GM12874 (cell line): ENCODE results near the gene SHISAL2A.

Experiments
- TF ChIP-seq, protein P1 (sequence below): IDR thresholded peaks from 2 replicates; pipeline ENCODE4 v1.5.1; 2011; ENCODE audit warnings: low read depth, mild to moderate bottlenecking, control low read depth, low read length, moderate library complexity; ENCODE audit not compliant: insufficient read depth

SHISAL2A gene

GRCh38 chr1:52602856-52603600, 29.9 kb upstream of the SHISAL2A start:
- TF ChIP-seq, protein P1, sequence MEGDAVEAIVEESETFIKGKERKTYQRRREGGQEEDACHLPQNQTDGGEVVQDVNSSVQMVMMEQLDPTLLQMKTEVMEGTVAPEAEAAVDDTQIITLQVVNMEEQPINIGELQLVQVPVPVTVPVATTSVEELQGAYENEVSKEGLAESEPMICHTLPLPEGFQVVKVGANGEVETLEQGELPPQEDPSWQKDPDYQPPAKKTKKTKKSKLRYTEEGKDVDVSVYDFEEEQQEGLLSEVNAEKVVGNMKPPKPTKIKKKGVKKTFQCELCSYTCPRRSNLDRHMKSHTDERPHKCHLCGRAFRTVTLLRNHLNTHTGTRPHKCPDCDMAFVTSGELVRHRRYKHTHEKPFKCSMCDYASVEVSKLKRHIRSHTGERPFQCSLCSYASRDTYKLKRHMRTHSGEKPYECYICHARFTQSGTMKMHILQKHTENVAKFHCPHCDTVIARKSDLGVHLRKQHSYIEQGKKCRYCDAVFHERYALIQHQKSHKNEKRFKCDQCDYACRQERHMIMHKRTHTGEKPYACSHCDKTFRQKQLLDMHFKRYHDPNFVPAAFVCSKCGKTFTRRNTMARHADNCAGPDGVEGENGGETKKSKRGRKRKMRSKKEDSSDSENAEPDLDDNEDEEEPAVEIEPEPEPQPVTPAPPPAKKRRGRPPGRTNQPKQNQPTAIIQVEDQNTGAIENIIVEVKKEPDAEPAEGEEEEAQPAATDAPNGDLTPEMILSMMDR: no peak

GRCh38 chr1:52603630-52604029, 29.3 kb upstream of the SHISAL2A start:
- TF ChIP-seq, protein P1: no peak

DNA sequence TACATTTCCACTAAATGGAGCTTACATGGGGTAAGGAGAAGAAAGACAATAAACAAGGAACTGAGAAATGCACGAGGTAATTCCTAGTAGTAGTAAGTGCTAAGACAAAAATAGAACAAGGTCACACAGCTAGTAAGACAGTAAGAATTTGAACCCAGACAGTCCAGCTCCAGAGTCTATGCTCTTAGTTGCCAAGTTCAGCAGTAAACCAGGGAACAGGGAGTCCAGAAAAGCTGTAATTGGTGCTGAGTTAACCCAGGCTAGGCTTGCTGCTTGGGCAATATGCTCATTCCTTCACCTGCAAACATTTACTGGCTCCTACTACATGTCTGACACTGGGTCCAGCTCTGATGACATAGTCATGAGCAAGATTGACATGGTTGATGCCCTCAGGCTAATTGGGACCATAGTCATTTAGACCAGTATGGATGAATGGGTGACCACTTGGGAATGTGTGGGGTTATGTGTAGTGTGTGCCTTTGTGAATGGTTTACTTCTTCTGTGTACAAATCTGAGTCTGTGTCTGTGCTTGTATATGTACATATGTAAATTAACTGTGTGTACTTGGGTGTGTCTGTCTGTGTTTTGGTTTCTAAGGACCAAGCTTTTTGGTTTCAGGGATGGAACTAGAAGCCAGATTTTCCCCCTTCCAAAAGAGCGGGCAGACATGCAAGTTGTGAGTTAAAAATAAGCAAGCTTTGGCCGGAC, 28.8 kb upstream of the SHISAL2A start:
- TF ChIP-seq, protein P1: no peak

DNA sequence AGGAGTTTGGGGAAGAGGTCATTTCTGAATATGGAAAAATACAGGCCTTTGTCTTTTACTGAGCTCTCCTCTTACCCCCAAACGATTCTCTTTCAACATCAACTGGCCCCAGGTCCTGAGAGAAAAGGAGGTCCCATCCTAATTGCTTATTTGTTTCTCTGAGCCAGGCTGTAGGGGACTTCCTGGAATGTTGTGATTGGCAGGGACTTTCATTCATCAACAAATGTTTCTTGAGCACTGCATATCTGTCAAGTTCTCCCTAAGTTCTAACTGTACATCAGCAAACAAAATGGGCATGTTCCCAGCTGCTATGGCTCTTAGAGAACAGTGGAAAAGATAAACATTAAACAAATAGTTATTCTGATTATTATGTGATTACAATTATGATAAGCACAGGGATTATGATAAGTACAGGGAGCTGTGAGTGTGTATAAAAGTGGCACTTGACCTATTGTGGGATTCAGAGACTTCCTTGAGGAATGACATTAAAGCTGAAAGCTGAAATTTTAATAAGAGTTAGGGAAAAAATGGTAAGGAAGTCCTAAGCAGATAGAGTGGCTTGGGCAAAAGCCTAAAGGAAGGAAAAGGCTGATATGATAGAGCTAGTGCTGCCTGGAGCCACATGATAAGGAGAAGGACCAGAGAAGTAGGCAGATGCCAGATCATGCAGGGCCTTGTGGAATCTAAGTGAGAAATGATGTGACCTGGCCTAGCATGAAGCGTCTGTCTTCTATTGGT, 19.2 kb upstream of the SHISAL2A start:
- TF ChIP-seq, protein P1: no peak

GRCh38 chr1:52614671-52615070, 18.3 kb upstream of the SHISAL2A start:
- TF ChIP-seq, protein P1: no peak

DNA sequence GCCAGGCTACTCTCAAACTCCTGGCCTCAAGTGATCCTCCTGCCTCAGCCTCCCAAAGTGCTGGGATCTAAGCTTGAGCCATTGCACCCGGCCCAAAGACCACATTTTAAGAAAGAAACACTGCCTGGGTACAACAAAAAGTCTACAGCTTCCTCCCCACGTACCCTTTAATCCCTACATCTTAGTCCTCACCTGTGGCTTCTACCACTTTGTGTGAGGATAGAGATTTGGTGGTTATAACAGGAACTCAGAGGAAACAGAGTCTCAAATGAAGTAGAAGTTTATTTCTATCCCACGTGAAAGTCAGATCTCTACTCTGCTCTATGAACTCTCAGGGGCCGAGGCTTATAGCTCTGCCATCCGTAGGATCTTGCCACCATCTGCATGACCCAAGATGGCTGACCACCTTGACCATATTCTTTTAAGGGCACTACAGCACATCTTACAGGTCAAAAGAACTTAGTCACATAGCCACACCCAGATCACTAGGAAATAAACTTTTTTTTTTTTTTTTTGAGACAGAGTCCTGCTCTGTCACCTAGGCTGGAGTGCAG, 17.4 kb upstream of the SHISAL2A start:
- TF ChIP-seq, protein P1: no peak

DNA sequence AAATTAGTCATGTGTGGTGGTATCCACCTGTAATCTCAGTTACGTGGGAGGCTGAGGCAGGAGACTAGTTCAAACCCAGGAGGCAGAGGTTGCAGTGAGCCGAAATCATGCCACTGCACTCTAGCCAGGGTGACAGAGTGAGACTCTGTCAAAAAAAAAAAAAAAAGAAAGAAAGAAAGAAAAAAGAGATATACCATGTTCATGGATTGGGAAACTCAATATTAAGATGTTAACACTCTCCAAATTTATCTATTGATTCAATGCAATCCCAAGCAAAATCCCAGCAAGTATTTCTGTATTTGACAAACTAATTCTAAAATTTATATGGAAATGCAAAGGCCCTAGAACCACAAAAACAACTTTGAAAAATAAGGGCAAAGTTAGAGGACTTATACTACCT, 11.0 kb upstream of the SHISAL2A start:
- TF ChIP-seq, protein P1: no peak
